Measurements from ENCODE around the gene POLR1C. TPM values are rescaled to one million over a fixed set of nuclear protein-coding genes. Genes with fewer than 3 reads are reported as not detected.

The POLR1C gene
- total RNA-seq, 1 donor from 2014 or later: 38.2 TPM

GRCh38 chr6:43481075-43481474 is 35.8 kb upstream of the POLR1C start:
- peaks cover 2% of the 10 kb centered on the region for H3K36me3 ChIP-seq (ENCODE audit: control insufficient read depth, insufficient read depth, low read length)
- H3K27me3 ChIP-seq (ENCODE audit: control insufficient read depth, insufficient read depth, low read length): no peaks in the 10 kb centered on the region
- no peak for FAIRE-seq
- no peak for TF ChIP-seq CTCF (IDR thresholded peaks at IDR 0.05; ENCODE audit: insufficient read depth, low read length, severe bottlenecking)
- H3K4me3 ChIP-seq (ENCODE audit: low read depth, low read length): no peak overlapping the region
- DNase-seq (ENCODE audit: low read depth): peak; percentile 89

GRCh38 chr6:43481591-43482236 is 35.2 kb upstream of the POLR1C start:
- H3K4me3 ChIP-seq (ENCODE audit: low read depth, low read length): no peak overlapping the region
- no peak for FAIRE-seq
- H3K36me3 ChIP-seq (ENCODE audit: control insufficient read depth, insufficient read depth, low read length): peaks cover 2% of the 10 kb centered on the region
- no peak for TF ChIP-seq CTCF (IDR thresholded peaks at IDR 0.05; ENCODE audit: insufficient read depth, low read length, severe bottlenecking)
- no peaks in the 10 kb centered on the region for H3K27me3 ChIP-seq (ENCODE audit: control insufficient read depth, insufficient read depth, low read length)
- DNase-seq (ENCODE audit: low read depth): peak; percentile 93

DNA sequence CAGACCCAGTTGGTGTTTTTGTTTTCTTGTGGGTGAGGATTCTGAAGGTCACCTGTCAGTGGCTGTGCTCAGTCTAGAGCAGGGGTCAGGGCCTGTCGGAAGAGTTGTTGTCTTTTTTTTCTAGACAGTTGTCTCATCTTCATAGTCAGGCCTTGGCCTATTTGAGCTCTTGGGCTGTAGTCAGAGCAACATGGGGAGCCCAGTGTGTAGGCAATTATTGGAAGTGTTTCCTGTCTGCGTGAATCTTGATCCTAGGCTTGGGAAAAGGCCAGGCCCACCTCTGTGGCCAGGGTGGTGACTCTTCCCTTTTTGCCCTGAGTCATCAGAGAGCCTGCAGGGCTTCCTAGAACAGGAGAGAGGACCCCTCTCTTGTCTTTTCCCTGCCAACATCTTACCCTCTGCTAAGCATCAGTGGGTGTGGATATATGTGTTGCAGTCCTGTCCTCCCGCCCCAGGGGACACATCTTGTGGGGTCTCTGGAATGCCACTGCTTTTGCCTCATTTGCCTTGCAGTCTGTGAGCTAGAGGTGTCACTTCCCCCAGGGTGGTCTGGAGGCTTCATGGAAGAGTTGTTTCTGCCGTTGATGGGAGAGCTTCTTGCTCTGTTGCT is 28.1 kb upstream of the POLR1C start:
- Histone ChIP-seq H3K4me3 (ENCODE audit: low read depth, low read length) (no peak overlapping the region), H3K36me3 (ENCODE audit: control insufficient read depth, insufficient read depth, low read length) (no peaks in the 10 kb centered on the region), H3K27me3 (ENCODE audit: control insufficient read depth, insufficient read depth, low read length) (no peaks in the 10 kb centered on the region)
- no peak for FAIRE-seq
- no peak for DNase-seq (ENCODE audit: low read depth)
- TF ChIP-seq CTCF (IDR thresholded peaks at IDR 0.05; ENCODE audit: insufficient read depth, low read length, severe bottlenecking): no peak

DNA sequence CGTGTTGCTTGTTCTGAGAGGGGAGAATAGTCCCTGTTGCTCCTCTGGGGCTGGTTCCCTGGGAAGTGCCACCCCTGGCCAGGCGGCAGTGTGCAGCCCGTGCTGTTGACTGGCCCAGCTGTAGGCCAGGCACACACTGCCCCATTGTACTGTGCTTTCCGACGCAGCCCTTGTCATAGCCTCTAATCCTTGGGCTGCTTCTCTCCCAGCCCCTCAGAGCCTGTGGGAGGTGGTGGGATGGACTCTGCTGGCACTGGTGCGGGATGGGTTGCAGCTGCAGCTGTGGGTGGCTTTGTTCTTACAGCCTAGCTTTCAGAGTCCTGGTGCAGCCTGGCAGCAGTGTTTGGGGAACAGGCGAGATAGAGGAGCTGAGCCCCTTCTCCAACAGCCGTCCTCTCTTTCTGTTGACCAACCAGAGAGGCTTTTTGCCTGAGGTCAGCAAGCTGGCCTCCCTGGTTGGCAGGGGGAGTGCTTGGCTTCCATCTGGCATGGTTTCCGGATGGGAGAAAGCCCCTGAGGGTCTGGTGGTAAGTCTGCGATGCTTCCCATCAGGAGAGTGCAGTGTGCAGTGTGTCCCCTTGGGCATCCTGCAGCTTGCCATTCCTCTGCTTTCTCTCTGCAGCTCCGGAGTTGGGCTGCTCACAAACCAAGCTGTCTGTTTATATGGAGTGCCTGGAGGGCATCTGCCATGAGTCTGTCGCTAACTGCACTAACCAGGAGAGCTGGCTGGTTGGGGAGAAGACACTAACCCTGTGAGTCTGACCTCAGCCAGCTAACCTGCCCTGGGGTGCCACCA is 27.4 kb upstream of the POLR1C start:
- H3K4me3 ChIP-seq (ENCODE audit: low read depth, low read length): no peak overlapping the region
- no peaks in the 10 kb centered on the region for H3K36me3 ChIP-seq (ENCODE audit: control insufficient read depth, insufficient read depth, low read length)
- FAIRE-seq (no peak), DNase-seq (ENCODE audit: low read depth) (no peak)
- TF ChIP-seq CTCF (IDR thresholded peaks at IDR 0.05; ENCODE audit: insufficient read depth, low read length, severe bottlenecking): no peak
- no peaks in the 10 kb centered on the region for H3K27me3 ChIP-seq (ENCODE audit: control insufficient read depth, insufficient read depth, low read length)

- no peak for TF ChIP-seq CTCF (IDR thresholded peaks at IDR 0.05; ENCODE audit: insufficient read depth, low read length, severe bottlenecking)
- H3K36me3 ChIP-seq (ENCODE audit: control insufficient read depth, insufficient read depth, low read length): no peaks in the 10 kb centered on the region
- FAIRE-seq: no peak
- DNase-seq (ENCODE audit: low read depth): no peak
- no peaks in the 10 kb centered on the region for H3K27me3 ChIP-seq (ENCODE audit: control insufficient read depth, insufficient read depth, low read length)
- H3K4me3 ChIP-seq (ENCODE audit: low read depth, low read length): no peak overlapping the region
Observed at GRCh38 chr6:43490523-43490939, 26.4 kb upstream of the POLR1C start.

Data from bronchial epithelial cell (primary cell).